Measurements from ENCODE around the gene MYPOP. TPM values are rescaled to one million over a fixed set of nuclear protein-coding genes. Genes with fewer than 3 reads are reported as not detected.

Gene MYPOP, protein sequence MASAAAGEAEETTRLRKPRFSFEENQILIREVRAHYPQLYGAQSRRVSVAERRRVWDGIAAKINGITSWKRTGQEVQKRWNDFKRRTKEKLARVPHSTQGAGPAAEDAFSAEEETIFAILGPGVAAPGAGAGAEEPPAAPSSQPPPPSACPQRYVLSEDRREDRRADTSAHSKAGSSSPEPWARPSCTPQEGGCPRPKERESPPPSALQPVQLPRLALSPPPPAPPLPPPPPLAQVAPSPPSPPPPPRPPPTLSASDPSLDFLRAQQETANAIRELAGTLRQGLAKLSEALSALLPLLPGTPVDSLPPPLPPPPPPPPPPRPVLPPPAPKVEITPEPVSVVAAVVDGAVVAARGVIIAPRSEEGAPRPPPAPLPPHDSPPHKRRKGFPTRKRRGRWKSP
- 2.7 TPM in 2 replicates for total RNA-seq (2016; rRNA removed; fragmentation: Illumina TruSeq; extraction: Trizol)
- 4.3 and 5.1 TPM in 2 replicates for total RNA-seq (2016; cell fraction: cytosol; rRNA removed; fragmentation: Illumina TruSeq; extraction: Trizol; ENCODE audit: low read depth)
- 1.9 and 2.9 TPM in 2 replicates for total RNA-seq (2016; cell fraction: insoluble cytoplasmic fraction; rRNA removed; fragmentation: Illumina TruSeq; extraction: Trizol)
- total RNA-seq (2016; cell fraction: membrane; rRNA removed; fragmentation: Illumina TruSeq; extraction: Trizol), result 9.0 and 9.5 TPM in 2 replicates
- 2.3 and 2.8 TPM in 2 replicates for total RNA-seq (2016; cell fraction: nucleus; rRNA removed; fragmentation: Illumina TruSeq; extraction: Trizol)
- 2.2 and 2.3 TPM in 2 replicates for polyA plus RNA-seq (2011; rRNA removed)
- polyA plus RNA-seq (2011; cell fraction: cytosol; rRNA removed), result 1.5 and 1.6 TPM in 2 replicates
- 5.0 and 5.9 TPM in 2 replicates for polyA plus RNA-seq (2011; cell fraction: nucleus; rRNA removed)
- 5.1 and 6.0 TPM in 2 replicates for polyA plus RNA-seq (2012)
- 21.8 and 22.7 TPM in 2 replicates for polyA plus RNA-seq (2016; cell fraction: cytosol; fragmentation: Illumina TruSeq; extraction: Trizol; ENCODE audit: low read depth)
- 6.5 and 9.2 TPM in 2 replicates for polyA plus RNA-seq (2016; cell fraction: insoluble cytoplasmic fraction; fragmentation: Illumina TruSeq; extraction: Trizol; ENCODE audit: low read depth)
- polyA plus RNA-seq (2016; cell fraction: membrane; fragmentation: Illumina TruSeq; extraction: Trizol; ENCODE audit: low read depth), result 27.3 and 32.0 TPM in 2 replicates
- polyA plus RNA-seq (2016; cell fraction: nucleus; fragmentation: Illumina TruSeq; extraction: Trizol; ENCODE audit: insufficient read depth, low read depth), result 16.7 and 17.0 TPM in 2 replicates
- polyA minus RNA-seq (2011; rRNA and poly(A)+ RNA removed; ENCODE audit: low replicate concordance), result 0.23 and 1.9 TPM in 2 replicates
- 2.7 and 2.8 TPM in 2 replicates for polyA minus RNA-seq (2011; cell fraction: cytosol; rRNA and poly(A)+ RNA removed)
- 2.4 TPM in 2 replicates for polyA minus RNA-seq (2011; cell fraction: nucleus; rRNA and poly(A)+ RNA removed)
- Bru-seq, nascent RNA, result percentile 62 among the genes with signal in this experiment
- percentile 67 among the genes with signal in this experiment for BruChase-seq, experiment 1, labeled RNA remaining after a 6-hour chase
- BruChase-seq, experiment 2, labeled RNA remaining after a 2-hour chase, result percentile 72 among the genes with signal in this experiment
- long read RNA-seq, experiment 1, partial matches to known transcripts, result 0 of 2 reads
- long read RNA-seq, experiment 1, other reads (novel, unspliced or antisense), result 2 of 2 reads
- long read RNA-seq, experiment 2, transcript MYPOP-201 (3 exons, 1,890 nt), result major isoform, 25 of 55 reads
- long read RNA-seq, experiment 2, partial matches to known transcripts, result 17 of 55 reads
- long read RNA-seq, experiment 2, other reads (novel, unspliced or antisense), result 13 of 55 reads

DNA sequence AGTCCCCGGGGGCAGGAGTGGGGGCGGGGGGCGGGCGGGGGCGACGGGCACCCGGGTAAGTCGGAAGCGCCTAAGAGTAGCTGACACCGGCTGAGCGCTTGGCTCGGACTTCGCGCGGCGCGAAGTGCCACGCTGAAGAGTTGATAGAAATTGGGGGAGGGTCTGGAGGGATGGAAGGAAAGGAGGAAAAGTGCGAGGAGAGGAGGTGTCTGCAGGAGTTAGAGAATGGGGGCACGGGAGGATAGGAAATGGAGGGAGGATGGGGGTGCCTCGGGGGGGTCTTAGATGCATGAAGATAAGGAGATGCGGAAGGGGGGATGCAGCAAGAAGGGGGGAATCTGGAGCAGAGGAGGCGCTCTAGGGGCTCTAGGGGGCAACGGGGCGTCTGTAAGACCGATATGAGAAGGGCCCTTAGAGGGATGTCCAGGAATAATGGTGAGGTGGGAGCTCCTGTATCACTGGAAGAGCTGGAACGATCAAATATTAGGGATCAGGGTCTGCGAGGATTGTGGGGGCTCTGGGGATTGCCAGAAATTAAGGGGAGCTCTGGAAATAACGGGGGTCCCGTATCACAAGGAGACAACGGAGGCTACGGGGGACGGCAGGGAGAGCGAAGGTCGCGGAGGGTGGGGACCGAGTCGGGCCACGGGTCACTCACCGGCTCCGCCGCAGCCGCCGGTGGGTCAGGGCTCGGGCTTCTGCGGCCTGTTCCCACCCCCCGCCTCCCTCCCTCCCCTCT is at the start of gene MYPOP:
TSS of gene MYPOP (minus strand) at position 702 of the 739 bp plus-strand sequence. CDS start 840 bp downstream, outside the sequence.
- Histone ChIP-seq H4K20me1 (ENCODE audit: insufficient read depth, low read length) (no peaks in the 10 kb centered on the region), H3K9me3 (ENCODE audit: low read length) (no peaks in the 10 kb centered on the region), H3K9ac (ENCODE audit: insufficient read depth, low read depth, low read length) (peak within 1 kb of the TSS; percentile 79), H3K4me2 (ENCODE audit: low read depth, low read length) (peak within 1 kb of the TSS; percentile 91), H3K79me2 (ENCODE audit: insufficient read depth, low read length) (peaks cover 17% of the 10 kb centered on the region), H3K4me3 (replicated peaks in 1 of 3; ENCODE audit: insufficient read depth in 1 of 3, low read depth in 2 of 3, low read length in 3 of 3) (peak within 1 kb of the TSS; percentile 66 to 87 (median 83)), H3K4me1 (ENCODE audit: insufficient read depth, low read length) (peaks cover 45% of the 10 kb centered on the region), H2AFZ (ENCODE audit: low read length) (no peak within 1 kb of the TSS), H3K27me3 (ENCODE audit: control insufficient read depth in 1 of 2, insufficient read depth in 2 of 2, low read length in 2 of 2) (peaks cover 0 to 3% of the 10 kb centered on the region in 2 experiments; a peak in 2 of 5 replicates), H3K36me3 (replicated peaks in 1 of 2; ENCODE audit: control insufficient read depth in 1 of 2, insufficient read depth in 2 of 2, low read length in 2 of 2) (peaks cover 1 to 13% of the 10 kb centered on the region in 2 experiments; a peak in 3 of 5 replicates), H3K27ac (ENCODE audit: extremely low read length, insufficient read depth, low read length) (peak within 1 kb of the TSS; percentile 90)
- ChIA-PET CTCF (ENCODE audit: low intra/inter-chr PET ratio, low total read pairs) (interaction anchor here (1.6 kb wide), 1 partner anchor 19 kb away, joined by 4 read pairs; no protein-coding TSS in a partner anchor), POLR2A (interaction anchor here (0.9 to 3.4 kb wide), 14 partner anchors 9 to 174 kb away, joined by 3 to 24 read pairs (median 4); partner anchors contain the start of genes CCDC61, FOXA3, IRF2BP1 and SIX5)
- in situ Hi-C loops (cut with HindIII; ENCODE audit: extremely low pct_ligation_motif_present, low pct_unique_long_range_greater_than_20kb), result loop anchor here (10.0 kb wide), 1 partner anchor 173 kb away; no protein-coding TSS in a partner anchor
- ATAC-seq, result peak; percentile 73
- 1% methylated on average over 30 of the region's 47 CpGs for WGBS (ENCODE audit: low lambda C conversion rate)
- no peak for FAIRE-seq
- intact Hi-C loops (cut with micrococcal nuclease; ENCODE audit: unreplicated experiment), result no loop called here
- no peak for DNase-seq (ENCODE audit: low spot score)
- no TSS peak for BruUV-seq (replicated peaks)
- TF ChIP-seq KLF6 (CRISPR knock-in tag; IDR thresholded peaks at IDR 0.05), result 0 out of 2 replicates have a peak, but pooled peaks have one; percentile 46
- 0 out of 2 replicates have a peak, but pooled peaks have one; percentile 21 for TF ChIP-seq ATF7-NPFF (CRISPR knock-in tag; IDR thresholded peaks at IDR 0.05; ENCODE audit: low read depth)
- TF ChIP-seq, protein P1, sequence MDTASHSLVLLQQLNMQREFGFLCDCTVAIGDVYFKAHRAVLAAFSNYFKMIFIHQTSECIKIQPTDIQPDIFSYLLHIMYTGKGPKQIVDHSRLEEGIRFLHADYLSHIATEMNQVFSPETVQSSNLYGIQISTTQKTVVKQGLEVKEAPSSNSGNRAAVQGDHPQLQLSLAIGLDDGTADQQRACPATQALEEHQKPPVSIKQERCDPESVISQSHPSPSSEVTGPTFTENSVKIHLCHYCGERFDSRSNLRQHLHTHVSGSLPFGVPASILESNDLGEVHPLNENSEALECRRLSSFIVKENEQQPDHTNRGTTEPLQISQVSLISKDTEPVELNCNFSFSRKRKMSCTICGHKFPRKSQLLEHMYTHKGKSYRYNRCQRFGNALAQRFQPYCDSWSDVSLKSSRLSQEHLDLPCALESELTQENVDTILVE (CRISPR knock-in tag; IDR thresholded peaks at IDR 0.05), result 0 out of 2 replicates have a peak, but pooled peaks have one; percentile 11
- TF ChIP-seq, protein P2, sequence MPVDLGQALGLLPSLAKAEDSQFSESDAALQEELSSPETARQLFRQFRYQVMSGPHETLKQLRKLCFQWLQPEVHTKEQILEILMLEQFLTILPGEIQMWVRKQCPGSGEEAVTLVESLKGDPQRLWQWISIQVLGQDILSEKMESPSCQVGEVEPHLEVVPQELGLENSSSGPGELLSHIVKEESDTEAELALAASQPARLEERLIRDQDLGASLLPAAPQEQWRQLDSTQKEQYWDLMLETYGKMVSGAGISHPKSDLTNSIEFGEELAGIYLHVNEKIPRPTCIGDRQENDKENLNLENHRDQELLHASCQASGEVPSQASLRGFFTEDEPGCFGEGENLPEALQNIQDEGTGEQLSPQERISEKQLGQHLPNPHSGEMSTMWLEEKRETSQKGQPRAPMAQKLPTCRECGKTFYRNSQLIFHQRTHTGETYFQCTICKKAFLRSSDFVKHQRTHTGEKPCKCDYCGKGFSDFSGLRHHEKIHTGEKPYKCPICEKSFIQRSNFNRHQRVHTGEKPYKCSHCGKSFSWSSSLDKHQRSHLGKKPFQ (CRISPR knock-in tag; IDR thresholded peaks at IDR 0.05; ENCODE audit: insufficient replicate concordance), result peak; percentile 36
- no peak for TF ChIP-seq ZSCAN20 (CRISPR knock-in tag; IDR thresholded peaks at IDR 0.05; ENCODE audit: borderline replicate concordance)
- TF ChIP-seq, protein P3, sequence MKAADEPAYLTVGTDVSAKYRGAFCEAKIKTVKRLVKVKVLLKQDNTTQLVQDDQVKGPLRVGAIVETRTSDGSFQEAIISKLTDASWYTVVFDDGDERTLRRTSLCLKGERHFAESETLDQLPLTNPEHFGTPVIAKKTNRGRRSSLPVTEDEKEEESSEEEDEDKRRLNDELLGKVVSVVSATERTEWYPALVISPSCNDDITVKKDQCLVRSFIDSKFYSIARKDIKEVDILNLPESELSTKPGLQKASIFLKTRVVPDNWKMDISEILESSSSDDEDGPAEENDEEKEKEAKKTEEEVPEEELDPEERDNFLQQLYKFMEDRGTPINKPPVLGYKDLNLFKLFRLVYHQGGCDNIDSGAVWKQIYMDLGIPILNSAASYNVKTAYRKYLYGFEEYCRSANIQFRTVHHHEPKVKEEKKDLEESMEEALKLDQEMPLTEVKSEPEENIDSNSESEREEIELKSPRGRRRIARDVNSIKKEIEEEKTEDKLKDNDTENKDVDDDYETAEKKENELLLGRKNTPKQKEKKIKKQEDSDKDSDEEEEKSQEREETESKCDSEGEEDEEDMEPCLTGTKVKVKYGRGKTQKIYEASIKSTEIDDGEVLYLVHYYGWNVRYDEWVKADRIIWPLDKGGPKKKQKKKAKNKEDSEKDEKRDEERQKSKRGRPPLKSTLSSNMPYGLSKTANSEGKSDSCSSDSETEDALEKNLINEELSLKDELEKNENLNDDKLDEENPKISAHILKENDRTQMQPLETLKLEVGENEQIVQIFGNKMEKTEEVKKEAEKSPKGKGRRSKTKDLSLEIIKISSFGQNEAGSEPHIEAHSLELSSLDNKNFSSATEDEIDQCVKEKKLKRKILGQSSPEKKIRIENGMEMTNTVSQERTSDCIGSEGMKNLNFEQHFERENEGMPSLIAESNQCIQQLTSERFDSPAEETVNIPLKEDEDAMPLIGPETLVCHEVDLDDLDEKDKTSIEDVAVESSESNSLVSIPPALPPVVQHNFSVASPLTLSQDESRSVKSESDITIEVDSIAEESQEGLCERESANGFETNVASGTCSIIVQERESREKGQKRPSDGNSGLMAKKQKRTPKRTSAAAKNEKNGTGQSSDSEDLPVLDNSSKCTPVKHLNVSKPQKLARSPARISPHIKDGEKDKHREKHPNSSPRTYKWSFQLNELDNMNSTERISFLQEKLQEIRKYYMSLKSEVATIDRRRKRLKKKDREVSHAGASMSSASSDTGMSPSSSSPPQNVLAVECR (CRISPR knock-in tag; IDR thresholded peaks at IDR 0.05; ENCODE audit: borderline replicate concordance), result 0 out of 2 replicates have a peak, but pooled peaks have one; percentile 65
